ENCODE measurements around the gene CTSH. TPM values are rescaled to one million over a fixed set of nuclear protein-coding genes. Genes with fewer than 3 reads are reported as not detected.
A peak's percentile ranks its signal among the peaks of the same experiment; 100 is the strongest.

CTSH gene
- total RNA-seq, 2 donors from 2014 or later = 257 to 415 TPM

DNA sequence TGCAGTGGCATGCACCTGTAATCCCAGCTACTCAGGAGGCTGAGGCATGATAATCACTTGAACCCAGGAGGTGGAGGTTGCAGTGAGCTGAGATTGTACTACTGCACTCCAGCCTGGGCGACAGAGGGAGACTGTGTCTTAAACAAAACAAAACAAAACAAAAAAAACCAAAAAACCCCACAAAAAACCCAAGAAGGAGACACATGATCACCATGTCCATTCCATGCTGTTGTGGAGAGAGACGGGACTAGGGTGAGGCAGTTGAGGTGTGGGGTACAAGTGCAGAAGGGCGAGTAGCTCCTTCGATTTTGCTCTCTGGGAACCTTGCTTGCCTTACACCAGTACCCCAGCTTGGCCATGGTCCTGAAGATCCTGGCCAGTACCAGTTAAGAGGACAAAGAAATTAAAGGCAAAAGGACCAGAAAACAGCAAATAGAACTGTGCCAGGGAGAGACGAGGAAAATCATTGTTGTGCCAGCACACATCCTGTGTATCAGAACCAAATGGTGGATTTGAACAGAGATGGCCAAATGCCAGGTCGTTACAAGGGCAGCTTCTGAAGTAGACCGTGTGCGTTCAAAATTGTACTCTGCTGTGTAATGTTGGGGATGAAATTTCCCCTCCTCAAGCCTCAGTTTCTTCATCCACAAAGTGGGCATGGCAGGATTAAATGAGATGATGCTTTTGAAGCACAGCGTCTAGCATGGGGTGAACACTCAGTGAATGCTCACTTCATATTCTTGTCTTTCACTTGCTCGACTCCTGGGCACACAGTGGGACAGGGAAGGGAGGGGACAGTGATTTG lies 42.9 kb upstream of the CTSH start:
- TF ChIP-seq POLR2A (IDR thresholded peaks at IDR 0.05) = no peak
- no peak for TF ChIP-seq POLR2AphosphoS5 (IDR thresholded peaks at IDR 0.05)
- TF ChIP-seq, protein P1, sequence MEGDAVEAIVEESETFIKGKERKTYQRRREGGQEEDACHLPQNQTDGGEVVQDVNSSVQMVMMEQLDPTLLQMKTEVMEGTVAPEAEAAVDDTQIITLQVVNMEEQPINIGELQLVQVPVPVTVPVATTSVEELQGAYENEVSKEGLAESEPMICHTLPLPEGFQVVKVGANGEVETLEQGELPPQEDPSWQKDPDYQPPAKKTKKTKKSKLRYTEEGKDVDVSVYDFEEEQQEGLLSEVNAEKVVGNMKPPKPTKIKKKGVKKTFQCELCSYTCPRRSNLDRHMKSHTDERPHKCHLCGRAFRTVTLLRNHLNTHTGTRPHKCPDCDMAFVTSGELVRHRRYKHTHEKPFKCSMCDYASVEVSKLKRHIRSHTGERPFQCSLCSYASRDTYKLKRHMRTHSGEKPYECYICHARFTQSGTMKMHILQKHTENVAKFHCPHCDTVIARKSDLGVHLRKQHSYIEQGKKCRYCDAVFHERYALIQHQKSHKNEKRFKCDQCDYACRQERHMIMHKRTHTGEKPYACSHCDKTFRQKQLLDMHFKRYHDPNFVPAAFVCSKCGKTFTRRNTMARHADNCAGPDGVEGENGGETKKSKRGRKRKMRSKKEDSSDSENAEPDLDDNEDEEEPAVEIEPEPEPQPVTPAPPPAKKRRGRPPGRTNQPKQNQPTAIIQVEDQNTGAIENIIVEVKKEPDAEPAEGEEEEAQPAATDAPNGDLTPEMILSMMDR (IDR thresholded peaks at IDR 0.05) = no peak
- Histone ChIP-seq H3K4me3 (no peak overlapping the region), H3K36me3 (no peaks in the 10 kb centered on the region), H3K4me1 (replicated peaks) (peaks cover 8% of the 10 kb centered on the region), H3K9me3 (no peaks in the 10 kb centered on the region), H3K27ac (peak overlapping the region; percentile 72 to 78), H3K27me3 (replicated peaks; ENCODE audit: insufficient read depth) (no peaks in the 10 kb centered on the region)
- DNase-seq (ENCODE audit: low spot score) = no peak
- intact Hi-C loops (cut with DNase I) = no loop called here
- WGBS = 68% methylated on average over 10 of the region's 10 CpGs

GRCh38 chr15:78985859-78986475 lies 41.1 kb upstream of the CTSH start:
- H3K9me3 ChIP-seq = no peaks in the 10 kb centered on the region
- WGBS = 83% methylated on average over 6 of the region's 6 CpGs
- no peak for DNase-seq (ENCODE audit: low spot score)
- no peaks in the 10 kb centered on the region for H3K36me3 ChIP-seq
- peaks cover 7% of the 10 kb centered on the region for H3K4me1 ChIP-seq (replicated peaks)
- H3K4me3 ChIP-seq = no peak overlapping the region
- TF ChIP-seq POLR2A (IDR thresholded peaks at IDR 0.05) (no peak), POLR2AphosphoS5 (IDR thresholded peaks at IDR 0.05) (no peak)
- TF ChIP-seq, protein P1 (IDR thresholded peaks at IDR 0.05) = no peak
- intact Hi-C loops (cut with DNase I) = no loop called here
- no peaks in the 10 kb centered on the region for H3K27me3 ChIP-seq (replicated peaks; ENCODE audit: insufficient read depth)
- H3K27ac ChIP-seq = no peak overlapping the region

DNA sequence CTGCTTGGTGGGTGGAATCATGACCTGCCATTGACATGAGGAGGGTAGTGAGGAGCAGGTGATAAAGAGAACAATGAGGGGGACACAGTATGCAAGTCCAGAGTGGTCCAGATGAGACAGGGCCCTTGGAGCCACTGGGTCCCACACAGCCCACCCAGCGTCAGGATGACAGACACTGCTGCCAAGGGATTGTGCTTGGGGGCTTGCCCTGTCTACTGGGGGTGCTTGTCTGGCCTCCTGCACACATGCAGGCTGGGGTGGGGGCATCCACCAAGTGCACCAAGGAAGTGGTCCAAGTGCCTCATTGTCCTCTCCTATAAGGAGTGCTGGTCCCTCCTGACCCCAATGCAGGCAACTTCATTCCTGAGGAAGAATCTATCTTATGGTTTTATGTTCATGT lies 39.2 kb upstream of the CTSH start:
- no peaks in the 10 kb centered on the region for H3K27me3 ChIP-seq (replicated peaks; ENCODE audit: insufficient read depth)
- no peak overlapping the region for H3K4me3 ChIP-seq
- intact Hi-C loops (cut with DNase I) = no loop called here
- no peak overlapping the region for H3K27ac ChIP-seq
- no peaks in the 10 kb centered on the region for H3K36me3 ChIP-seq
- 100% methylated on average over 1 of the region's 1 CpG for WGBS
- H3K4me1 ChIP-seq (replicated peaks) = peaks cover 2% of the 10 kb centered on the region
- no peak for TF ChIP-seq POLR2AphosphoS5 (IDR thresholded peaks at IDR 0.05)
- no peak for TF ChIP-seq POLR2A (IDR thresholded peaks at IDR 0.05)
- TF ChIP-seq, protein P1 (IDR thresholded peaks at IDR 0.05) = no peak
- DNase-seq (ENCODE audit: low spot score) = no peak
- no peaks in the 10 kb centered on the region for H3K9me3 ChIP-seq

DNA sequence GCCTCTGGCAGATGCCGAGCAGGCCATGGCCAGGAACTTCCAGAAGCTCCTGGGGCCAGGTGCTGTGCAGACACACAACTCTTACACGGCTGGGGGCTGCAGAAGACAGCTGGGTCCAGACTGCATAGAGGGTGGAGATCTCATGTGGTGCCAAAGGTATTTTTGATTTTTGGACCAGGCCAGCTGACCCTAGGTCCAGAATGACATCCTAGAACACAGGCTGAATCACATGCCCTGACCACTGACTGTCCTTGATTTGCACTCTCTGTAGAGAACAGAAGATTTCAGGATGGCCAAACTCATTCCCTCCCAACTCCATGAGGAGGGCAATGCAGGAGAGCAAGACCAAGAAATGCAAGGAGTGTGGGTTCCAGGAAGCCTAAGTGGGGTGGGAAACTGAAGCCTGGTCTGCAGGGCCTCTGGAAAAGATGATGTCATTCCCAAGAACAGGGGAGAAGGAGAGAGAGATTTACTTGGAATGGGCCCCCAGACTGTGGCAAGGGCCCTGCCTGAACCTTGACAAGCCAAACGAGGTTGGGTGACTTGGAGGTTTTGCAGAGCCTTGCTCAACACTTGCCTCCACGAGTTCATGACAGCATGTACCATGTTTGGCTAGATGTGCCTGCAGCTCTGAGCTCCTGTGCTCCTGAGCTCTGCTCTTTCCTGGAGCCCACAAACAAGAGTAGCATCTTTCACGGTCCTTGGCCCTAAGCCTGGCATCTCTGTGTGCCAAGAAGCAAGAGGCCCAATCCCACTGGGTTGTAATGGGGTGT lies 38.5 kb upstream of the CTSH start:
- peak overlapping the region in 1 of 2 donors; percentile 7 for H3K27ac ChIP-seq
- intact Hi-C loops (cut with DNase I) = no loop called here
- no peaks in the 10 kb centered on the region for H3K36me3 ChIP-seq
- WGBS = 61% methylated on average over 5 of the region's 5 CpGs
- no peak for DNase-seq (ENCODE audit: low spot score)
- H3K4me3 ChIP-seq = no peak overlapping the region
- TF ChIP-seq POLR2AphosphoS5 (IDR thresholded peaks at IDR 0.05) (no peak), POLR2A (IDR thresholded peaks at IDR 0.05) (no peak)
- TF ChIP-seq, protein P1 (IDR thresholded peaks at IDR 0.05) = no peak
- no peaks in the 10 kb centered on the region for H3K4me1 ChIP-seq (replicated peaks)
- H3K9me3 ChIP-seq = no peaks in the 10 kb centered on the region
- no peaks in the 10 kb centered on the region for H3K27me3 ChIP-seq (replicated peaks; ENCODE audit: insufficient read depth)

Data from prostate gland (tissue), 2 donors.